WTC11 (cell line): ENCODE results near the gene GGA3. TPM values are rescaled to one million over a fixed set of nuclear protein-coding genes. Genes with fewer than 3 reads are reported as not detected.
A peak's percentile ranks its signal among the peaks of the same experiment; 100 is the strongest.

Source experiments
- ATAC-seq: fragments of 200-7000 bp; cut with Tn5 transposase; 2 replicates; pipeline ENCODE4 v1.10.0; 2021; ENCODE audit warnings: mild to moderate bottlenecking, moderate library complexity
- CTCF ChIA-PET: fragments of 300-600 bp; sonication (Branson Sonifier 250); formaldehyde crosslinking; loops from one replicate; lab custom pipeline; 2021; ENCODE audit warnings: antibody characterized with exemption; lab: Charles Lee
- POLR2A ChIA-PET: fragments of 350-600 bp; sonication (Branson Sonifier 250); formaldehyde crosslinking; loops from one replicate; lab custom pipeline; 2021; ENCODE audit warnings: antibody characterized with exemption; lab: Charles Lee
- DNase-seq: peaks from one replicate; pipeline ENCODE4 v3.0.0; 2021; ENCODE audit warnings: low spot score
- H3K27ac Mint-ChIP-seq: 2 replicates; pipeline ENCODE4 v1.8.0; 2021; ENCODE audit warnings: mixed read lengths
- H3K27me3 Mint-ChIP-seq: 2 replicates; pipeline ENCODE4 v1.8.0; 2021; ENCODE audit warnings: low read depth, mild to moderate bottlenecking, moderate library complexity, mixed read lengths
- H3K36me3 Mint-ChIP-seq: 2 replicates; pipeline ENCODE4 v1.8.0; 2021; ENCODE audit warnings: mixed read lengths
- H3K4me1 Mint-ChIP-seq: 2 replicates; pipeline ENCODE4 v1.8.0; 2022; ENCODE audit warnings: mixed read lengths
- H3K4me3 Mint-ChIP-seq: 2 replicates; pipeline ENCODE4 v1.8.0; 2021; ENCODE audit warnings: mild to moderate bottlenecking, moderate library complexity, mixed read lengths
- H3K9me3 Mint-ChIP-seq: 2 replicates; pipeline ENCODE4 v1.8.0; 2021; ENCODE audit warnings: mixed read lengths
- ARID4B ChIP-seq: sonication (generic); formaldehyde crosslinking; IDR thresholded peaks from 2 replicates; pipeline ENCODE4 v1.8.0; 2023; ENCODE audit warnings: missing genetic modification reagents, mild to moderate bottlenecking, borderline replicate concordance
- ESRRA ChIP-seq: sonication (generic); formaldehyde crosslinking; IDR thresholded peaks from 2 replicates; pipeline ENCODE4 v1.8.1; 2022; ENCODE audit warnings: mild to moderate bottlenecking, missing genetic modification reagents, borderline replicate concordance
- FOXK1 ChIP-seq: sonication (generic); formaldehyde crosslinking; IDR thresholded peaks from 2 replicates; pipeline ENCODE4 v1.8.0; 2022; ENCODE audit warnings: mild to moderate bottlenecking, moderate library complexity, missing genetic modification reagents
- MLX ChIP-seq: sonication (generic); formaldehyde crosslinking; IDR thresholded peaks from 2 replicates; pipeline ENCODE4 v1.8.1; 2023; ENCODE audit warnings: mild to moderate bottlenecking, missing genetic modification reagents, moderate library complexity
- RORB ChIP-seq: fragments of 250-450 bp; sonication (Bioruptor Pico); IDR thresholded peaks from 2 replicates; pipeline ENCODE4 v1.9.0; 2021; ENCODE audit warnings: mild to moderate bottlenecking
- SMAD4 ChIP-seq: sonication (generic); formaldehyde crosslinking; IDR thresholded peaks from 2 replicates; pipeline ENCODE4 v1.8.0; 2022; ENCODE audit warnings: mild to moderate bottlenecking, missing genetic modification reagents
- SOX15 ChIP-seq: fragments of 250-450 bp; sonication (Bioruptor Pico); IDR thresholded peaks from 2 replicates; pipeline ENCODE4 v1.9.0; 2021; ENCODE audit warnings: mild to moderate bottlenecking
- TP53 ChIP-seq: sonication (generic); formaldehyde crosslinking; IDR thresholded peaks from 2 replicates; pipeline ENCODE4 v1.8.1; 2023; ENCODE audit warnings: mild to moderate bottlenecking, missing genetic modification reagents
- ZNF138 ChIP-seq: sonication (generic); formaldehyde crosslinking; conservative IDR thresholded peaks from 2 replicates; pipeline ENCODE4 v1.8.1; 2022; ENCODE audit warnings: mild to moderate bottlenecking, moderate library complexity, missing genetic modification reagents
- ZNF263 ChIP-seq: sonication (generic); formaldehyde crosslinking; IDR thresholded peaks from 2 replicates; pipeline ENCODE4 v1.8.1; 2022; ENCODE audit warnings: low read depth, mild to moderate bottlenecking, moderate library complexity, missing genetic modification reagents
- ZNF423 ChIP-seq: fragments of 250-450 bp; sonication (Bioruptor Pico); IDR thresholded peaks from 2 replicates; pipeline ENCODE4 v2.1.2; 2022; ENCODE audit warnings: mild to moderate bottlenecking, moderate library complexity
- total RNA-seq: library from RNA; stranded (reverse); gene quantifications from 3 replicates; pipeline ENCODE4 v1.2.3, GENCODE V29; 2021
- TF ChIP-seq, protein P1 (sequence below): sonication (generic); formaldehyde crosslinking; IDR thresholded peaks from 2 replicates; pipeline ENCODE4 v1.8.1; 2022; ENCODE audit warnings: mild to moderate bottlenecking, moderate library complexity, missing genetic modification reagents
- TF ChIP-seq, protein P2 (sequence below): fragments of 250-450 bp; sonication (Bioruptor Pico); IDR thresholded peaks from 2 replicates; pipeline ENCODE4 v1.9.0; 2021; ENCODE audit warnings: mild to moderate bottlenecking, borderline replicate concordance
- TF ChIP-seq, protein P3 (sequence below): sonication (generic); formaldehyde crosslinking; IDR thresholded peaks from 2 replicates; pipeline ENCODE4 v1.8.1; 2023; ENCODE audit warnings: mild to moderate bottlenecking, missing genetic modification reagents
- TF ChIP-seq, protein P4 (sequence below): fragments of 250-450 bp; sonication (Bioruptor Pico); IDR thresholded peaks from 2 replicates; pipeline ENCODE4 v1.8.0; 2021; ENCODE audit warnings: mild to moderate bottlenecking

The GGA3 gene
- total RNA-seq, 1 experiment from 2014 or later = 66.9 TPM

DNA sequence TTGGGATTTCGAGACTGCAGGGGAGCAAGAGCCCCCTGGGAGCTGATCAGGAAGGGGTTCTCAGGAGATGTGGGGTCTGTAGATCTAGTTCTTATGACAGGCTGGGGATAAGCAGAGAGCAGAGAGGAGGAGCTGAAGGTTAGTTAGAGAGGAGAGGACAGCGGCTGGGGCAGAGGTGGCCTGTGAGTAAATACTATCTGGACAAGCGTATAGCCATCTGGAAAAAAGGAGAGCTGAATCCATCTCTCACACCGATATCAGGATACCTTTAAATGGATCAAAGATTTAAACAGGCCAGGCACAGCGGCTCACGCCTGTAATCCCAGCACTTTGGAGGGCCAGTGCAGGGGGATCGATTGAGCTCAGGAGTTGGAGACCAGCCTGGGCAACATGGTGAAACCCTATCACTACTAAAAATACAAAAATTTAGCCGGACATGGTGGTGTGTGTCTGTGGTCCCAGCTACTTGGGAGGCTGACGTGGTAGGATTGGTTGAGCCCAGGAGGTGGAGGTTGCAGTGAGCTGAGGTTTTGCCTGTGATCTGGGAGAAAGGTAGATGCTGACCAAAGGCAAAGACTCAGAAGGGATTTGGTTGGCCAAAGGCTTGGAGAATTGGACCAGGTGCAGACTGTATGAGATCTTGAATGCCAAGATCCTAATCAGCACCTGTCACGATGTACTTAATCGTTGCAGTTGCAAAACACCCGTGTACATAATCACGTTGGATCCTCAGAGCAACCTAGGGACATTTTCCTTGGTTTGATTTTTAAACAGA lies 46.7 kb upstream of the GGA3 start:
- TF ChIP-seq ZNF423 = no peak
- TF ChIP-seq, protein P1, sequence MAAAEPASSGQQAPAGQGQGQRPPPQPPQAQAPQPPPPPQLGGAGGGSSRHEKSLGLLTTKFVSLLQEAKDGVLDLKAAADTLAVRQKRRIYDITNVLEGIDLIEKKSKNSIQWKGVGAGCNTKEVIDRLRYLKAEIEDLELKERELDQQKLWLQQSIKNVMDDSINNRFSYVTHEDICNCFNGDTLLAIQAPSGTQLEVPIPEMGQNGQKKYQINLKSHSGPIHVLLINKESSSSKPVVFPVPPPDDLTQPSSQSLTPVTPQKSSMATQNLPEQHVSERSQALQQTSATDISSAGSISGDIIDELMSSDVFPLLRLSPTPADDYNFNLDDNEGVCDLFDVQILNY = no peak
- TF ChIP-seq SOX15 (CRISPR knock-in tag) = no peak
- TF ChIP-seq MLX (CRISPR knock-in tag) = no peak
- TF ChIP-seq, protein P2, sequence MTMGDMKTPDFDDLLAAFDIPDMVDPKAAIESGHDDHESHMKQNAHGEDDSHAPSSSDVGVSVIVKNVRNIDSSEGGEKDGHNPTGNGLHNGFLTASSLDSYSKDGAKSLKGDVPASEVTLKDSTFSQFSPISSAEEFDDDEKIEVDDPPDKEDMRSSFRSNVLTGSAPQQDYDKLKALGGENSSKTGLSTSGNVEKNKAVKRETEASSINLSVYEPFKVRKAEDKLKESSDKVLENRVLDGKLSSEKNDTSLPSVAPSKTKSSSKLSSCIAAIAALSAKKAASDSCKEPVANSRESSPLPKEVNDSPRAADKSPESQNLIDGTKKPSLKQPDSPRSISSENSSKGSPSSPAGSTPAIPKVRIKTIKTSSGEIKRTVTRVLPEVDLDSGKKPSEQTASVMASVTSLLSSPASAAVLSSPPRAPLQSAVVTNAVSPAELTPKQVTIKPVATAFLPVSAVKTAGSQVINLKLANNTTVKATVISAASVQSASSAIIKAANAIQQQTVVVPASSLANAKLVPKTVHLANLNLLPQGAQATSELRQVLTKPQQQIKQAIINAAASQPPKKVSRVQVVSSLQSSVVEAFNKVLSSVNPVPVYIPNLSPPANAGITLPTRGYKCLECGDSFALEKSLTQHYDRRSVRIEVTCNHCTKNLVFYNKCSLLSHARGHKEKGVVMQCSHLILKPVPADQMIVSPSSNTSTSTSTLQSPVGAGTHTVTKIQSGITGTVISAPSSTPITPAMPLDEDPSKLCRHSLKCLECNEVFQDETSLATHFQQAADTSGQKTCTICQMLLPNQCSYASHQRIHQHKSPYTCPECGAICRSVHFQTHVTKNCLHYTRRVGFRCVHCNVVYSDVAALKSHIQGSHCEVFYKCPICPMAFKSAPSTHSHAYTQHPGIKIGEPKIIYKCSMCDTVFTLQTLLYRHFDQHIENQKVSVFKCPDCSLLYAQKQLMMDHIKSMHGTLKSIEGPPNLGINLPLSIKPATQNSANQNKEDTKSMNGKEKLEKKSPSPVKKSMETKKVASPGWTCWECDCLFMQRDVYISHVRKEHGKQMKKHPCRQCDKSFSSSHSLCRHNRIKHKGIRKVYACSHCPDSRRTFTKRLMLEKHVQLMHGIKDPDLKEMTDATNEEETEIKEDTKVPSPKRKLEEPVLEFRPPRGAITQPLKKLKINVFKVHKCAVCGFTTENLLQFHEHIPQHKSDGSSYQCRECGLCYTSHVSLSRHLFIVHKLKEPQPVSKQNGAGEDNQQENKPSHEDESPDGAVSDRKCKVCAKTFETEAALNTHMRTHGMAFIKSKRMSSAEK (CRISPR knock-in tag) = no peak
- TF ChIP-seq SMAD4 (CRISPR knock-in tag) = no peak
- TF ChIP-seq, protein P3, sequence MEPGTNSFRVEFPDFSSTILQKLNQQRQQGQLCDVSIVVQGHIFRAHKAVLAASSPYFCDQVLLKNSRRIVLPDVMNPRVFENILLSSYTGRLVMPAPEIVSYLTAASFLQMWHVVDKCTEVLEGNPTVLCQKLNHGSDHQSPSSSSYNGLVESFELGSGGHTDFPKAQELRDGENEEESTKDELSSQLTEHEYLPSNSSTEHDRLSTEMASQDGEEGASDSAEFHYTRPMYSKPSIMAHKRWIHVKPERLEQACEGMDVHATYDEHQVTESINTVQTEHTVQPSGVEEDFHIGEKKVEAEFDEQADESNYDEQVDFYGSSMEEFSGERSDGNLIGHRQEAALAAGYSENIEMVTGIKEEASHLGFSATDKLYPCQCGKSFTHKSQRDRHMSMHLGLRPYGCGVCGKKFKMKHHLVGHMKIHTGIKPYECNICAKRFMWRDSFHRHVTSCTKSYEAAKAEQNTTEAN (CRISPR knock-in tag) = no peak
- no peak for TF ChIP-seq ZNF138 (CRISPR knock-in tag)
- no peak for TF ChIP-seq FOXK1 (CRISPR knock-in tag)
- no peak for TF ChIP-seq RORB (CRISPR knock-in tag)
- no peak for TF ChIP-seq ARID4B (CRISPR knock-in tag)
- TF ChIP-seq ESRRA (CRISPR knock-in tag) = no peak
- TF ChIP-seq TP53 = no peak
- no peak for TF ChIP-seq ZNF263 (CRISPR knock-in tag)
- TF ChIP-seq, protein P4, sequence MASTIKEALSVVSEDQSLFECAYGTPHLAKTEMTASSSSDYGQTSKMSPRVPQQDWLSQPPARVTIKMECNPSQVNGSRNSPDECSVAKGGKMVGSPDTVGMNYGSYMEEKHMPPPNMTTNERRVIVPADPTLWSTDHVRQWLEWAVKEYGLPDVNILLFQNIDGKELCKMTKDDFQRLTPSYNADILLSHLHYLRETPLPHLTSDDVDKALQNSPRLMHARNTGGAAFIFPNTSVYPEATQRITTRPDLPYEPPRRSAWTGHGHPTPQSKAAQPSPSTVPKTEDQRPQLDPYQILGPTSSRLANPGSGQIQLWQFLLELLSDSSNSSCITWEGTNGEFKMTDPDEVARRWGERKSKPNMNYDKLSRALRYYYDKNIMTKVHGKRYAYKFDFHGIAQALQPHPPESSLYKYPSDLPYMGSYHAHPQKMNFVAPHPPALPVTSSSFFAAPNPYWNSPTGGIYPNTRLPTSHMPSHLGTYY (CRISPR knock-in tag) = no peak
- Mint-ChIP-seq H3K27ac (peak overlapping the region; percentile 25), H3K9me3 (no peaks in the 10 kb centered on the region), H3K36me3 (no peaks in the 10 kb centered on the region), H3K27me3 (no peaks in the 10 kb centered on the region), H3K4me1 (0 out of 2 replicates have a peak, but pooled peaks cover 5% of the 10 kb centered on the region), H3K4me3 (no peak overlapping the region)
- ATAC-seq = no peak
- CTCF ChIA-PET = interaction anchor here (0.8 to 1.2 kb wide), 3 partner anchors 15 to 37 kb away, joined by 3 to 4 read pairs (median 4); partner anchors contain the start of genes MIF4GD and SLC25A19
- POLR2A ChIA-PET = interaction anchor here (0.6 to 1.2 kb wide), 4 partner anchors 12 to 97 kb away, joined by 3 to 8 read pairs (median 4); partner anchors contain the start of genes GRB2 and SLC25A19
- DNase-seq = no peak
